ENCODE results near the gene THUMPD3.

- TF ChIP-seq CTCF (IDR thresholded peaks at IDR 0.05), result no peak
- TF ChIP-seq EP300 (IDR thresholded peaks at IDR 0.05), result no peak
- TF ChIP-seq POLR2AphosphoS5 (IDR thresholded peaks at IDR 0.05), result no peak
Measured at GRCh38 chr3:9361691-9362388, 1.0 kb upstream of the THUMPD3 start.

All from upper lobe of left lung (tissue), 4 donors.